Stomach (tissue), 9 donors: ENCODE data around the gene CCDC191. TPM values are rescaled to one million over a fixed set of nuclear protein-coding genes. Genes with fewer than 3 reads are reported as not detected.

ENCODE experiments used
- DNase-seq, 2 donors: peaks; one replicate each; pipeline versions ENCODE4 v3.0.0 to v3.0.0-alpha.2; 2013 to 2019
- H3K27ac ChIP-seq, 5 donors: fragments of 200-600 bp in 4 of 5; sonication (generic) in 4 of 5; one replicate each; pipeline ENCODE4 v1.5.1; 2013 to 2019; ENCODE audit warnings: mild to moderate bottlenecking in 1 of 5, moderate library complexity in 1 of 5
- H3K27me3 ChIP-seq, 3 donors: fragments of 200-600 bp; sonication (generic); one replicate each; pipeline ENCODE4 v1.5.1; 2017 to 2019; ENCODE audit warnings: mixed run types in 1 of 3
- H3K36me3 ChIP-seq, 4 donors: fragments of 200-600 bp; sonication (generic); 1 replicate in 3 of 4; 2 replicates in 1 of 4; pipeline ENCODE4 v1.5.1; 2016 to 2019
- H3K4me1 ChIP-seq, 4 donors: fragments of 200-600 bp; sonication (generic); one replicate each; pipeline ENCODE4 v1.5.1; 2016 to 2019
- H3K4me3 ChIP-seq, 4 donors: fragments of 200-600 bp; sonication (generic) in 3 of 4; one replicate each; pipeline ENCODE4 v1.5.1; 2016 to 2019; ENCODE audit warnings: mild to moderate bottlenecking in 1 of 4
- H3K9me3 ChIP-seq, 4 donors: fragments of 200-600 bp; sonication (generic); one replicate each; pipeline ENCODE4 v1.5.1; 2016 to 2019
- CTCF ChIP-seq, 7 experiments: fragments of 450-650 bp in 4 of 7; fragments of 200-600 bp in 3 of 7; sonication (generic) in 3 of 7; IDR thresholded peaks; one replicate each; pipeline ENCODE4 v1.5.1; 2016 to 2019; ENCODE audit warnings: antibody characterized with exemption in 7 of 7, control low read depth in 2 of 7, mild to moderate bottlenecking in 1 of 7
- EP300 ChIP-seq: sonication (generic); formaldehyde crosslinking; IDR thresholded peaks from one replicate; pipeline ENCODE4 v1.6.1; 2017; ENCODE audit warnings: antibody characterized with exemption
- POLR2A ChIP-seq, 4 donors: fragments of 450-650 bp; IDR thresholded peaks; one replicate each; pipeline ENCODE4 v1.6.1; 2016; ENCODE audit warnings: antibody characterized with exemption in 4 of 4, control low read depth in 2 of 4, mild to moderate bottlenecking in 1 of 4, moderate library complexity in 1 of 4
- POLR2AphosphoS5 ChIP-seq, 3 donors: sonication (generic); formaldehyde crosslinking; IDR thresholded peaks; one replicate each; pipeline ENCODE4 v1.6.1; 2016; ENCODE audit warnings: antibody characterized with exemption in 3 of 3
- WGBS, 5 donors: extraction: QIAGEN DNeasy Blood & Tissue Kit in 3 of 5; methylation state at CpG; one replicate each; pipeline versions ENCODE4 v1.1.5 to v1.1.7; 2013 to 2018; 5-methylcytosine and 5-hydroxymethylcytosine counted together
- intact Hi-C: fragments of 100-400 bp; cut with DNase I; formaldehyde crosslinking; loops from one replicate; pipeline ENCODE4 v1.15.1; 2023; ENCODE audit warnings: low total_unique reads
- polyA plus RNA-seq, 3 donors: library from polyadenylated mRNA; stranded (reverse); fragments of 200-250 nt; gene quantifications; one replicate each; pipeline ENCODE4 v1.2.3, GENCODE V29; 2013
- total RNA-seq, 5 donors: library from RNA; depleted of rRNA; stranded (reverse); fragments of >200 nt; gene quantifications; one replicate each; pipeline versions ENCODE4 v1.1.0 to v1.2.3, GENCODE V29; 2014 to 2016
- donor health status: healthy with polysubstance abuse.
- donor health status: Bipolar disorder and iron deficiency.
- donor health status: healthy.

CCDC191 gene
- total and polyA plus RNA-seq, 8 donors: 1.4 to 21.0 (median 3.8) TPM

DNA sequence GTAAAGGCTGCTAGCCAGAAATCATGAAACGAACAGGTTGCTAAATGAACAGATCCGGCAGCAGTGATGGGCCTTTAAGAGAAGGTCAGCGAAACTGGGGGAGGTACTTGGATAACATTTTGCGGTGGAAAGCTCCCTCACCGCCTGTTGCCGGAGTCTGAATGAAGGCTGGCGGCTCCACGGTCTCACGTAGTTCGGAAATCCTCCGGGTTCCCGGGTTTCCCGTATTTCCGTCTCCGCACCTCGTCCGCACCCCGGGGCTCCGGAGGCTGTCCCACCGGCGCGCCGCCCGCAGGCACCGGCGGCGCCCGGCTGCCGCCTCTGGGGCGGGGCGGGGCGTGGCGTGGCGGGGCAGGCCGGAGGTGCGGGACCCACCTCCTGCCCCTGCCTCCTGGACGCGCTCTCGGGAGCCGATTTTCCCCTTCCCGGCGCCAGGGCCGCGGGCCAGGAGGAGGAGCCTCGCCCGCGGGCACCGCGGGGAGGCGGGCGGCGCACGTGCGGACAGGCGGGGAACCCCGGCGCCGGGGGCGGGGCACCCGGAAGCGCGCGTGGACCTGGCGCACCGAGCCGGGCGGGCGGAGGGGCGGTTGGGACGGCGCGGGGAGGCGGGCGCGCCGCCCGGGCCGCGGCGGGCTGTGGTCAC lies 108.8 kb downstream of the CCDC191 start, which contains the start of gene ZDHHC23:
ZDHHC23 (plus strand) TSS at position 642 of the 643 bp plus-strand sequence. CDS start 790 bp downstream, outside the sequence.
- 0 to 1% (median 0%) methylated on average over 4 to 80 of the region's 80 CpGs for WGBS, 5 donors
- intact Hi-C loops: no loop called here
- Histone ChIP-seq H3K4me1 (peaks cover 0 to 25% (median 17%) of the 10 kb centered on the region in 4 donors), H3K9me3 (no peaks in the 10 kb centered on the region), H3K27me3 (no peaks in the 10 kb centered on the region), H3K27ac (peak within 1 kb of the TSS; percentile 78 to 95 (median 82)), H3K36me3 (peaks cover 0 to 5% (median under 1%) of the 10 kb centered on the region in 4 donors), H3K4me3 (peak within 1 kb of the TSS; percentile 59 to 97 (median 91))
- DNase-seq: peak; percentile 92 to 93
- TF ChIP-seq POLR2AphosphoS5 (IDR thresholded peaks at IDR 0.05) (peak in 1 of 3 donors; percentile 29), CTCF (IDR thresholded peaks at IDR 0.05) (no peak)

DNA sequence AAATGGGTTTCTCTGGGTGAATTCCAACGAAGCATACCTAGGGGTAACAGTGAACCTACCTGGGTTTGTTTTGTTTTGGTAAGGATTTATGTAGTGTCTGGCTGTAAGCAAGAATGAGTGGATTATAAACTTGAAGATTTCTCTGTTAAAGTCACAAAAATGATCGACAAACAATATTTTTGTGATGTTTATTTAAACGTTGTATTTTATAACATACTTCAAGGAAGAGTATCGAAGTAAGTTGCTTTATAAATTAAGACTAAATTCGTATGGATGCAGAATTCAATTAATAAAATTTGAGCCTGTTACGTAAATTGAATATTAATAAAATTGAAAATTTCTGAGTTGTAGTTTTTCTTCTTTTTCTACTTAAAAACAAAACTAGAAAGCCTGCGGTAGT lies 109.5 kb downstream of the CCDC191 start:
- Histone ChIP-seq H3K4me1 (peaks cover 0 to 25% (median 17%) of the 10 kb centered on the region in 4 donors), H3K9me3 (no peaks in the 10 kb centered on the region), H3K36me3 (peaks cover 0 to 5% (median 0%) of the 10 kb centered on the region in 4 donors), H3K27me3 (no peaks in the 10 kb centered on the region), H3K4me3 (peak overlapping the region; percentile 59 to 97 (median 91)), H3K27ac (peak overlapping the region in 4 of 5 donors; percentile 78 to 87 (median 81))
- intact Hi-C loops: no loop called here
- DNase-seq: no peak
- 53 to 76% (median 63%) methylated on average over 7 of the region's 7 CpGs for WGBS, 5 donors
- no peak for TF ChIP-seq CTCF (IDR thresholded peaks at IDR 0.05)

GRCh38 chr3:113927556-113927955 lies 128.8 kb downstream of the CCDC191 start:
- TF ChIP-seq POLR2A (IDR thresholded peaks at IDR 0.05): no peak
- no peak for TF ChIP-seq POLR2AphosphoS5 (IDR thresholded peaks at IDR 0.05)
- TF ChIP-seq EP300: no peak
- TF ChIP-seq CTCF (IDR thresholded peaks at IDR 0.05): no peak
- H3K36me3 ChIP-seq: peaks cover 0 to 12% (median 2%) of the 10 kb centered on the region in 4 donors
- WGBS, 5 donors: 63 to 86% (median 82%) methylated on average over 3 to 5 of the region's 5 CpGs
- intact Hi-C loops: no loop called here
- H3K4me1 ChIP-seq: no peaks in the 10 kb centered on the region
- H3K4me3 ChIP-seq: no peak overlapping the region
- H3K27me3 ChIP-seq: no peaks in the 10 kb centered on the region
- peaks cover 0 to 16% (median 10%) of the 10 kb centered on the region in 4 donors for H3K9me3 ChIP-seq
- no peak overlapping the region for H3K27ac ChIP-seq
- DNase-seq: no peak

GRCh38 chr3:113914646-113915045 lies 141.7 kb downstream of the CCDC191 start:
- Histone ChIP-seq H3K4me3 (no peak overlapping the region), H3K27me3 (no peaks in the 10 kb centered on the region), H3K27ac (no peak overlapping the region), H3K4me1 (peaks cover 0 to 9% (median 0%) of the 10 kb centered on the region in 4 donors), H3K36me3 (peaks cover 0 to 4% (median 0%) of the 10 kb centered on the region in 4 donors), H3K9me3 (no peaks in the 10 kb centered on the region)
- 51 to 72% (median 57%) methylated on average over 2 of the region's 2 CpGs for WGBS, 5 donors
- DNase-seq: no peak
- intact Hi-C loops: loop anchor here (10.0 kb wide), 1 partner anchor 70 kb away; no protein-coding TSS in a partner anchor
- TF ChIP-seq CTCF (IDR thresholded peaks at IDR 0.05) (no peak), EP300 (no peak), POLR2AphosphoS5 (IDR thresholded peaks at IDR 0.05) (no peak), POLR2A (IDR thresholded peaks at IDR 0.05) (no peak)

Other genes with a start within 250 kb of the CCDC191 start
- 1 to 10 TPM in 4 of 5 donors, under 1 TPM in 1; 0.58 to 9.4 (median 2.7) TPM for gene GRAMD1C, start 217.7 kb downstream of the CCDC191 start, total RNA-seq
- 10 to 100 TPM in 1 of 3 donors, 1 to 10 TPM in 2; 3.9 to 10.1 (median 9.3) TPM for gene GRAMD1C, start 217.7 kb downstream of the CCDC191 start, polyA plus RNA-seq
- 10 to 100 TPM; 10.5 to 93.9 (median 23.8) TPM for gene ZDHHC23, start 108.5 kb downstream of the CCDC191 start, total RNA-seq
- 1 to 10 TPM; 1.7 to 2.3 (median 1.7) TPM for gene ZDHHC23, start 108.5 kb downstream of the CCDC191 start, polyA plus RNA-seq
- gene QTRT2, start 211 bp upstream of the CCDC191 start, total RNA-seq: 10 to 100 TPM; 13.0 to 61.3 (median 29.0) TPM
- gene QTRT2, start 211 bp upstream of the CCDC191 start, polyA plus RNA-seq: 1 to 10 TPM; 4.8 to 8.6 (median 5.2) TPM
- gene DRD3, start 122.5 kb upstream of the CCDC191 start, total RNA-seq: not detected
- not detected for gene DRD3, start 122.5 kb upstream of the CCDC191 start, polyA plus RNA-seq
- under 1 TPM in 1 of 5 donors, not detected in 4; 0.92 TPM for gene ZNF80, start 181.1 kb upstream of the CCDC191 start, total RNA-seq
- gene ZNF80, start 181.1 kb upstream of the CCDC191 start, polyA plus RNA-seq: not detected
- gene TIGIT, start 237.5 kb upstream of the CCDC191 start, total RNA-seq: 1 to 10 TPM in 1 of 5 donors, under 1 TPM in 2, not detected in 2; 0.29 to 1.1 (median 0.58) TPM
- gene TIGIT, start 237.5 kb upstream of the CCDC191 start, polyA plus RNA-seq: 1 to 10 TPM in 1 of 3 donors, under 1 TPM in 2; 0.25 to 1.2 (median 0.43) TPM